Natural killer cell (primary cell): ENCODE results near the gene ARHGAP24. TPM values are rescaled to one million over a fixed set of nuclear protein-coding genes. Genes with fewer than 3 reads are reported as not detected.

ENCODE experiments used
- ATAC-seq, 3 donors: fragments of 150-1000 bp in 2 of 3; fragments of 200-7000 bp in 1 of 3; cut with Tn5 transposase; 1 replicate in 1 of 3; 2 replicates in 2 of 3; pipeline ENCODE4 v1.10.0; 2021; ENCODE audit warnings: mild to moderate bottlenecking in 2 of 3, moderate library complexity in 2 of 3
- DNase-seq, 2 donors: peaks; one replicate each; pipeline versions ENCODE4 v3.0.0 to v3.0.0-alpha.2; 2013 to 2021; ENCODE audit warnings: mixed read lengths in 1 of 2
- H3K27ac ChIP-seq: one replicate; pipeline ENCODE4 v1.5.1; 2013; ENCODE audit warnings: mild to moderate bottlenecking, low read length
- H3K27me3 ChIP-seq: one replicate; pipeline ENCODE4 v1.6.1; 2013; ENCODE audit warnings: low read length; ENCODE audit not compliant: control insufficient read depth, insufficient read depth
- H3K36me3 ChIP-seq: one replicate; pipeline ENCODE4 v1.6.1; 2013; ENCODE audit warnings: low read length; ENCODE audit not compliant: control insufficient read depth, insufficient read depth
- H3K4me1 ChIP-seq: one replicate; pipeline ENCODE4 v1.6.1; 2013; ENCODE audit warnings: low read length; ENCODE audit not compliant: control insufficient read depth, insufficient read depth
- H3K4me3 ChIP-seq: one replicate; pipeline ENCODE4 v1.5.1; 2013; ENCODE audit warnings: low read length
- H3K9me3 ChIP-seq: one replicate; pipeline ENCODE4 v1.6.1; 2013; ENCODE audit warnings: low read length; ENCODE audit not compliant: control insufficient read depth, insufficient read depth
- H3K27ac Mint-ChIP-seq, 2 donors: one replicate each; pipeline ENCODE4 v1.8.0; 2022; ENCODE audit warnings: mild to moderate bottlenecking in 2 of 2, mixed read lengths in 2 of 2, moderate library complexity in 1 of 2
- H3K27me3 Mint-ChIP-seq, 2 donors: one replicate each; pipeline ENCODE4 v1.8.0; 2022; ENCODE audit warnings: low read depth in 2 of 2, mixed read lengths in 2 of 2
- H3K36me3 Mint-ChIP-seq: one replicate; pipeline ENCODE4 v1.8.0; 2022; ENCODE audit warnings: mixed read lengths
- H3K4me1 Mint-ChIP-seq, 2 donors: one replicate each; pipeline ENCODE4 v1.8.0; 2022; ENCODE audit warnings: mixed read lengths in 2 of 2
- H3K4me3 Mint-ChIP-seq: one replicate; pipeline ENCODE4 v1.8.0; 2022; ENCODE audit warnings: mild to moderate bottlenecking, moderate library complexity, mixed read lengths
- H3K9me3 Mint-ChIP-seq, 2 donors: one replicate each; pipeline ENCODE4 v1.8.0; 2022; ENCODE audit warnings: mixed read lengths in 2 of 2
- WGBS: methylation state at CpG from one replicate; pipeline ENCODE4 v1.1.7; 2013; ENCODE audit warnings: missing lambda C conversion rate; ENCODE audit not compliant: insufficient coverage; 5-methylcytosine and 5-hydroxymethylcytosine counted together
- intact Hi-C: fragments of 100-400 bp; cut with micrococcal nuclease; formaldehyde crosslinking; loops from one replicate; pipeline ENCODE4 v1.14.2; 2022
- total RNA-seq, 4 donors: library from RNA; stranded (reverse); fragments of 120-200 nt in 1 of 4; gene quantifications; one replicate each; pipeline versions ENCODE4 v1.2.3 to v1.2.4, GENCODE V29; 2013 to 2022
- TF ChIP-seq, protein P1 (sequence below): fragments of 200-600 bp; IDR thresholded peaks from one replicate; pipeline ENCODE4 v1.8.0; 2022; ENCODE audit warnings: antibody characterized with exemption

ARHGAP24 gene
- total RNA-seq, 3 donors from 2014 or later (not counting 1 experiment from before 2014, with no cell fraction given): 1.7 to 3.6 (median 1.7) TPM

DNA sequence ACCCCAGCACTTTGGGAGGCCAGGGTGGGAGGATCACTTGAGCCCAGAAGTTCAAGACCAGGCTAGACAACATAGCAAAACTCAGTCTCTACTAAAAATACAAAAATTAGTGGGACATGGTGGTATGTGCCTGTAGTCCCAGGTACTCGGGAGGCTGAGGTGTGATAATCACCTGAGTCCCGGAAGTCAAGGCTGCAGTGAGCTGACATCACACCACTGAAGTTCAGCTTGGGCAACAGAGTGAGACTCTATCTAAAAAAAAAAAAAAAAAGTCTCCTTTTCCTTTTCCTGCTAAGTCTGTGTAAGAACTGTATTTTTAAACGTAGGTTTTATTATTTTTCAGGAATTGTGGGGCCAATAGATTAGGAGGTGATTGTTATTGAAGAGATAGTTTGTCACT, 356.7 kb downstream of the ARHGAP24 start:
- DNase-seq: no peak
- H3K36me3 Mint-ChIP-seq: no peaks in the 10 kb centered on the region

DNA sequence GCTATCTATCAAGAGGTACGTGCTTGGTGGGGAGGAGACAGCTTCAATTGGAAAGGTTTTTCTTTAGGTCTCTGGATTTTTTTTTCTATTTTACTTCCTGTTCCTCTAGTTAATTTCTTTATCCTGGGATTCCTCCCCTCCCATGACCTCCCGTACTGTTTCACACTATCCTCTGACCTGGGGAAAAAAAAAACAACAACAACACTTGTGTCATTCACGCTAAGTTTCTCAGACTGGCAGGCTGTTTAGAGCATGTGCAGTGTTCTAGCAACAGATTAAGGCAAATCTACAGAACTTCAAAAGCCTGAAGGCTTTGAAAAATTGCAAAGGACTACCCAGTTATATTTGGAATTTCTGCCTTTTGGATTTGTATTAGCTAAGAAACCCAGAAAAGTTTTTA, 358.4 kb downstream of the ARHGAP24 start:
- 48% methylated on average over 3 of the region's 3 CpGs for WGBS
- ATAC-seq: no peak
- Histone ChIP-seq H3K27ac (no peak overlapping the region), H3K4me1 (no peaks in the 10 kb centered on the region), H3K4me3 (no peak overlapping the region), H3K9me3 (no peaks in the 10 kb centered on the region), H3K27me3 (no peaks in the 10 kb centered on the region), H3K36me3 (no peaks in the 10 kb centered on the region)
- intact Hi-C loops: no loop called here
- H3K27ac Mint-ChIP-seq: no peak overlapping the region
- H3K4me3 Mint-ChIP-seq: no peak overlapping the region
- H3K9me3 Mint-ChIP-seq: peaks cover 4 to 5% of the 10 kb centered on the region in 2 donors
- no peaks in the 10 kb centered on the region for H3K27me3 Mint-ChIP-seq
- TF ChIP-seq, protein P1, sequence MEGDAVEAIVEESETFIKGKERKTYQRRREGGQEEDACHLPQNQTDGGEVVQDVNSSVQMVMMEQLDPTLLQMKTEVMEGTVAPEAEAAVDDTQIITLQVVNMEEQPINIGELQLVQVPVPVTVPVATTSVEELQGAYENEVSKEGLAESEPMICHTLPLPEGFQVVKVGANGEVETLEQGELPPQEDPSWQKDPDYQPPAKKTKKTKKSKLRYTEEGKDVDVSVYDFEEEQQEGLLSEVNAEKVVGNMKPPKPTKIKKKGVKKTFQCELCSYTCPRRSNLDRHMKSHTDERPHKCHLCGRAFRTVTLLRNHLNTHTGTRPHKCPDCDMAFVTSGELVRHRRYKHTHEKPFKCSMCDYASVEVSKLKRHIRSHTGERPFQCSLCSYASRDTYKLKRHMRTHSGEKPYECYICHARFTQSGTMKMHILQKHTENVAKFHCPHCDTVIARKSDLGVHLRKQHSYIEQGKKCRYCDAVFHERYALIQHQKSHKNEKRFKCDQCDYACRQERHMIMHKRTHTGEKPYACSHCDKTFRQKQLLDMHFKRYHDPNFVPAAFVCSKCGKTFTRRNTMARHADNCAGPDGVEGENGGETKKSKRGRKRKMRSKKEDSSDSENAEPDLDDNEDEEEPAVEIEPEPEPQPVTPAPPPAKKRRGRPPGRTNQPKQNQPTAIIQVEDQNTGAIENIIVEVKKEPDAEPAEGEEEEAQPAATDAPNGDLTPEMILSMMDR: no peak
- no peak for DNase-seq
- no peaks in the 10 kb centered on the region for H3K36me3 Mint-ChIP-seq
- no peaks in the 10 kb centered on the region for H3K4me1 Mint-ChIP-seq

More for the DNA sequence above, 356.7 kb downstream of the ARHGAP24 start:
- intact Hi-C loops: no loop called here
- no peaks in the 10 kb centered on the region for H3K36me3 ChIP-seq
- H3K4me3 ChIP-seq: no peak overlapping the region
- no peaks in the 10 kb centered on the region for H3K27me3 ChIP-seq
- H3K27ac ChIP-seq: no peak overlapping the region
- ATAC-seq: no peak
- Mint-ChIP-seq H3K27me3 (no peaks in the 10 kb centered on the region), H3K4me3 (no peak overlapping the region), H3K27ac (no peak overlapping the region), H3K4me1 (no peaks in the 10 kb centered on the region), H3K9me3 (peaks cover 2 to 6% of the 10 kb centered on the region in 2 donors)
- WGBS: 86% methylated on average over 3 of the region's 3 CpGs
- TF ChIP-seq, protein P1: no peak
- H3K4me1 ChIP-seq: no peaks in the 10 kb centered on the region
- H3K9me3 ChIP-seq: no peaks in the 10 kb centered on the region

DNA sequence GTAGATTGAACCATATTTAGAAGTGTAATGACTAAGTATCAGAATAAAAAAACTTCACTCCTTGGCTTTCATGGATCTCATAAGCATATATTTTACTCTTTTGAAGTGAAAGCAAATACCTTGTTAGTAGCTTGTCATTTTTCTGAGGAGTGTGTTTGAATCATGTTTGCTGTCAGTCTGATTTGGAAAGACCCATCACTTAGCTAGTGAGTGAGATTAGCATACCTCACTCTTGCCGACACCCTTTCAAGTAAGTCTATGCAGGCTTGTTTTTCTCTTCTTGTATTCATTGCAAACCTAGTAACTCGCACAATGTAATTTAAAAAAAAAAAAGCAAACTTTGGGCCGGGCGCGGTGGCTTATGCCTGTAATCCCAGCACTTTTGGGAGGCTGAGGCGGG, 360.0 kb downstream of the ARHGAP24 start:
- H3K9me3 ChIP-seq: no peaks in the 10 kb centered on the region
- H3K27ac ChIP-seq: no peak overlapping the region
- DNase-seq (no peak), ATAC-seq (no peak)
- intact Hi-C loops: no loop called here
- no peak overlapping the region for H3K27ac Mint-ChIP-seq
- no peaks in the 10 kb centered on the region for H3K27me3 Mint-ChIP-seq
- H3K4me3 Mint-ChIP-seq: no peak overlapping the region
- WGBS: 97% methylated on average over 6 of the region's 6 CpGs
- H3K36me3 ChIP-seq: no peaks in the 10 kb centered on the region
- H3K27me3 ChIP-seq: no peaks in the 10 kb centered on the region
- no peaks in the 10 kb centered on the region for H3K36me3 Mint-ChIP-seq
- TF ChIP-seq, protein P1: no peak
- H3K9me3 Mint-ChIP-seq: peaks cover 7% of the 10 kb centered on the region in 2 donors
- H3K4me3 ChIP-seq: no peak overlapping the region
- H3K4me1 Mint-ChIP-seq: no peaks in the 10 kb centered on the region
- no peaks in the 10 kb centered on the region for H3K4me1 ChIP-seq
